Measurements from ENCODE around the gene SDR39U1. TPM values are rescaled to one million over a fixed set of nuclear protein-coding genes. Genes with fewer than 3 reads are reported as not detected.

Gene SDR39U1
- total RNA-seq, 1 donor, result 13.7 TPM

DNA sequence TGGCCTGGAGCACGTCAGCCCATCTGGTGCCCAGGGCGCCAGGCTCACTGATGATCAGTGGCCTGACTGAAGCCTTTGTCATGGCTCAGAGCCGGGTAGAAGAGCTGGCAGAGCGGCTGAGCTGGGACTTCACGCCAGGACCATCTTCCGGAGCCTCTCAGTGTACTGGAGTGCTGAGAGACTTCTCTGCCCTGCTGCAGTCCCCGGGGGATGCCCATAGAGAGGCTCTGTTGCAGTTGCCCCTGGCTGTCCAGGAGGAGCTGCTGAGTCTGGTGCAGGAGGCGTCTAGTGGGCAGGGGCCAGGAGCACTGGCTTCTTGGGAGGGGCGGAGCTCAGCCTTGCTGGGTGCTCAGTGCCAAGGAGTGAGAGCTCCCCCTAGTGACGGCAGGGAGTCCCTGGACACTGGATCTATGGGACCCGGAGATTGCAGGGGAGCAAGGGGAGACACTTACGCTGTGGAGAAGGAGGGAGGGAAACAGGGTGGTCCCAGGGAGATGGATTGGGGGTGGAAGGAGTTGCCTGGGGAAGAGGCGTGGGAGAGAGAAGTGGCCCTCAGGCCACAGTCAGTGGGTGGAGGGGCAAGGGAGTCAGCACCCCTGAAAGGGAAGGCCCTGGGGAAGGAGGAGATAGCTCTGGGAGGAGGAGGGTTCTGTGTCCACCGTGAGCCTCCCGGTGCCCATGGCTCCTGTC lies 10.9 kb downstream of the SDR39U1 start:
- TF ChIP-seq, protein P1, sequence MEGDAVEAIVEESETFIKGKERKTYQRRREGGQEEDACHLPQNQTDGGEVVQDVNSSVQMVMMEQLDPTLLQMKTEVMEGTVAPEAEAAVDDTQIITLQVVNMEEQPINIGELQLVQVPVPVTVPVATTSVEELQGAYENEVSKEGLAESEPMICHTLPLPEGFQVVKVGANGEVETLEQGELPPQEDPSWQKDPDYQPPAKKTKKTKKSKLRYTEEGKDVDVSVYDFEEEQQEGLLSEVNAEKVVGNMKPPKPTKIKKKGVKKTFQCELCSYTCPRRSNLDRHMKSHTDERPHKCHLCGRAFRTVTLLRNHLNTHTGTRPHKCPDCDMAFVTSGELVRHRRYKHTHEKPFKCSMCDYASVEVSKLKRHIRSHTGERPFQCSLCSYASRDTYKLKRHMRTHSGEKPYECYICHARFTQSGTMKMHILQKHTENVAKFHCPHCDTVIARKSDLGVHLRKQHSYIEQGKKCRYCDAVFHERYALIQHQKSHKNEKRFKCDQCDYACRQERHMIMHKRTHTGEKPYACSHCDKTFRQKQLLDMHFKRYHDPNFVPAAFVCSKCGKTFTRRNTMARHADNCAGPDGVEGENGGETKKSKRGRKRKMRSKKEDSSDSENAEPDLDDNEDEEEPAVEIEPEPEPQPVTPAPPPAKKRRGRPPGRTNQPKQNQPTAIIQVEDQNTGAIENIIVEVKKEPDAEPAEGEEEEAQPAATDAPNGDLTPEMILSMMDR (IDR thresholded peaks at IDR 0.05; ENCODE audit: insufficient read depth, low read length), result peak; percentile 96
- DNase-seq (ENCODE audit: low read depth), result peak; percentile 95
- peak overlapping the region; percentile 93 for H3K4me3 ChIP-seq (ENCODE audit: low read depth, low read length)

DNA sequence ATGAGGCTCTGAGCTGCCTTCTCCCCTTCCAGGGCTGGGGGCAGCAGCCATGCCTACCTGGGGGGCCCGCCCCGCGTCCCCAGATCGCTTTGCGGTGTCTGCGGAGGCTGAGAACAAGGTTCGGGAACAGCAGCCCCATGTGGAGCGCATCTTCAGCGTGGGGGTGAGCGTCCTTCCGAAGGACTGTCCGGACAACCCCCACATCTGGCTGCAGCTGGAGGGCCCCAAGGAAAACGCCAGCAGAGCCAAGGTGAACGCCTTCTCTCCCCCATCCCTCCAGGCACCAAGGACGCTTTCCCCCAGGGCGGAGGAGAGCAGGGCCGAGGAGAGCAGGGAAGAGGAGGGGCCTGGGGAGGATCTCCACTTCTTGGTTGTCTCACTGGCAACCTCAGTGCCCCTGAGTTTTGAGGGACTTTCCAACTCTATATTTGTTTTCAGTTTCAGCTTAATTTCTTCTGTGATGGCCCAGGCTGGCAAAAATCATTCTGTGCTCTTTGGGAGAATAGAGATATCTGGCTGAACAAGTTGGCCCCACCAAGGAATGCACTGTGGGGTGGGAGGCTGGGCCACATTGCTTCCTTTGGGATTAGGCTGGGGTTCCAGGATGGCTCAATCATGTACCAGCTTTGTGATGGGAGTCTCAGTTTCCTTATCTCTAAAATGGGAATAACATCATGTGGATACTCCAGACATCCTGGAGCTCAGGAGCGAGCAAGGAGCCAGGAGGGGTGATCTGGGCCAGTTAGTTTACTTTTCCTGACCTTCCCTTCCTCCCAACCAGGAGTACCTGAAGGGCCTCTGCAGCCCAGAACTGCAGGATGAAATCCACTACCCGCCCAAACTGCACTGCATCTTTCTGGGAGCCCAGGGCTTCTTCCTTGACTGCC lies 11.7 kb downstream of the SDR39U1 start:
- H3K4me3 ChIP-seq (ENCODE audit: low read depth, low read length), result peak overlapping the region; percentile 93
- TF ChIP-seq, protein P1 (IDR thresholded peaks at IDR 0.05; ENCODE audit: insufficient read depth, low read length), result no peak
- DNase-seq (ENCODE audit: low read depth), result peak; percentile 85

- DNase-seq (ENCODE audit: low read depth), result peak; percentile 86
- H3K4me3 ChIP-seq (ENCODE audit: low read depth, low read length), result peak overlapping the region; percentile 93
- TF ChIP-seq, protein P1 (IDR thresholded peaks at IDR 0.05; ENCODE audit: insufficient read depth, low read length), result no peak
Measured at GRCh38 chr14:24430143-24430681, 12.4 kb downstream of the SDR39U1 start.

DNA sequence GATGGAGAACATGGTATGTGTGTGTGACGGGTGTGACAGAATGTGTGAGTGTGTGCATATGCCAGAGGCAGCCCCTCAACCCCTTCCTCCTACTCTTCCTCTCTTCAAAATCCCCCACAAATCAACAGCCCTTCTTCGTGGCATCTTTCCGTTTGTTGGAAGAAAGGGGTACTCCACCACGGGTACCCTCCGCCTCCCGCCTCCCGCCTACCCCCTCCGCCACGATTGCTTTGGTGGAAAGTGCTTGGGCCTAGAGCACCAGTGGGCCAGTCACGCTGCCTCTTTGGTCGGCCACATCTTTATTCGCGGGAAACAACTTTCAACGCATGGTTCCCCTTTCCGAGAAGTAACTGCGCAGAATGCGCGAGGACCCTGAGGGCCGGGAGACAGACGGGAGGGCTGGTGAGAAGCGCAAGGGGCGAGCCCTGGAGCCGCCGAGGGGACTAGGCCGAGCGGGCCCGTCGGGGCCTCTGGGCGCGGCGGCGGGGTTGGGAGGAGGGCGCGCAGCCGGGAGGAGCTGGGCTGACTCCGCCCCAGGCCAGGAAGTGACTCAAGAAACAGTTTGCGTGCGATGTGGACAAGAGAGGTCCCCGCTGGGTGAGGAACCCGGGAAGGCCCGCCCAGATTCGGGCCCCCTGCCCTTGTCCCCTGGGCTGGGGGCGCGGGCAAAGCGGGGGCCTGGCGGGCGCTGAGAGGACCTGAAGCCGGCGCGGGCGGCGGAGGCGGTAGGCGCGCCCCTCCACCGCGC lies 13.0 kb downstream of the SDR39U1 start, which contains the start of the genes CBLN3 and KHNYN:
Gene CBLN3 (minus strand): TSS at position 274 of the 748 bp plus-strand sequence. CDS start 614 bp downstream, outside the sequence.
Gene KHNYN (plus strand): TSS at position 560 of the 748 bp plus-strand sequence. CDS start 777 bp downstream, outside the sequence.
- TF ChIP-seq, protein P1 (IDR thresholded peaks at IDR 0.05; ENCODE audit: insufficient read depth, low read length), result no peak

DNA sequence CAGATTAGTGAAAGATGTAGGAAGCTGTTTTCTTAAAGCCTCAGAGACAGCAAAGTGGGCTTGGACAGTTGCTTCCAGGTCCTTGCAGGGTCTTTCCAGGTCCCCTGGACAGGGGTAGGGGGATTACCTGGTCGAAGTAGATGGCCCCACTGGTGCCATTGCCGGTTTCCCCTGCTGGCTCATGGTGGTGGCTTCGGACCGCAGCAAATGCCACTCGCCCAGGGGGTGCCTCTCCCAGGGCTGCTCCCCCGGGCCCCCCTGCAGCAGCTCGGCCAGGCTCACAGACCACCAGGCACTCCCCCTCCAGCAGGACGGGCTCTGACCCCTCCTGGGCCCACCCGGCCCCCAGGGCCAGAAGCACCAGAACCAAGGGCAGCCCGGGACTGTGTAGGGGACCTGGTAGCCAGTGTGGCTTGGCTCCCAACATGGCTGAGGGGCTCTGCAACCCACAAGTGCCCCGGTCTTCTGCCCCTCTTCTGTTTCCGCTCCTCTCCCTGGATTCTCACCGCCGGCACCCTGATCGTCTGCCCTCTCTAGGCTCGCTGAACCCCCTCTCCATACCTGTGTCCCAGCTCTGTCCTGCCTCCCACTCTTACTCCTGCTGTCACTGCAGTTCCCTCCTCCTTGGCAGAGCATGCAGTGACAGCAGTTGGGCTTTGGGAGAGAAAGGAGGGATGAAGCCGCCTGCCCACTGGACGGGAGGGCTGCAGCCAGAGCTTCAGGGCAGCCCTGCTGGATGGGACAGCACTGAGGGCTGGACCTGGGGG lies 13.8 kb downstream of the SDR39U1 start:
- peak overlapping the region; percentile 54 for H3K4me3 ChIP-seq (ENCODE audit: low read depth, low read length)

More for the DNA sequence above, 13.0 kb downstream of the SDR39U1 start, which contains the start of the genes CBLN3 and KHNYN:
- peak within 1 kb of the TSS; percentile 93 for H3K4me3 ChIP-seq (ENCODE audit: low read depth, low read length)
- peak; percentile 94 for DNase-seq (ENCODE audit: low read depth)

More for the DNA sequence above, 13.8 kb downstream of the SDR39U1 start:
- no peak for DNase-seq (ENCODE audit: low read depth)
- TF ChIP-seq, protein P1 (IDR thresholded peaks at IDR 0.05; ENCODE audit: insufficient read depth, low read length), result no peak
